Measurements from ENCODE around the gene CDC42SE1.
"Not testable (repeated sequence)": the region's sequence is repeated elsewhere in the genome, so short reads cannot be mapped to it uniquely, and the experiment has no call there.

CDC42SE1 gene, protein sequence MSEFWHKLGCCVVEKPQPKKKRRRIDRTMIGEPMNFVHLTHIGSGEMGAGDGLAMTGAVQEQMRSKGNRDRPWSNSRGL

DNA sequence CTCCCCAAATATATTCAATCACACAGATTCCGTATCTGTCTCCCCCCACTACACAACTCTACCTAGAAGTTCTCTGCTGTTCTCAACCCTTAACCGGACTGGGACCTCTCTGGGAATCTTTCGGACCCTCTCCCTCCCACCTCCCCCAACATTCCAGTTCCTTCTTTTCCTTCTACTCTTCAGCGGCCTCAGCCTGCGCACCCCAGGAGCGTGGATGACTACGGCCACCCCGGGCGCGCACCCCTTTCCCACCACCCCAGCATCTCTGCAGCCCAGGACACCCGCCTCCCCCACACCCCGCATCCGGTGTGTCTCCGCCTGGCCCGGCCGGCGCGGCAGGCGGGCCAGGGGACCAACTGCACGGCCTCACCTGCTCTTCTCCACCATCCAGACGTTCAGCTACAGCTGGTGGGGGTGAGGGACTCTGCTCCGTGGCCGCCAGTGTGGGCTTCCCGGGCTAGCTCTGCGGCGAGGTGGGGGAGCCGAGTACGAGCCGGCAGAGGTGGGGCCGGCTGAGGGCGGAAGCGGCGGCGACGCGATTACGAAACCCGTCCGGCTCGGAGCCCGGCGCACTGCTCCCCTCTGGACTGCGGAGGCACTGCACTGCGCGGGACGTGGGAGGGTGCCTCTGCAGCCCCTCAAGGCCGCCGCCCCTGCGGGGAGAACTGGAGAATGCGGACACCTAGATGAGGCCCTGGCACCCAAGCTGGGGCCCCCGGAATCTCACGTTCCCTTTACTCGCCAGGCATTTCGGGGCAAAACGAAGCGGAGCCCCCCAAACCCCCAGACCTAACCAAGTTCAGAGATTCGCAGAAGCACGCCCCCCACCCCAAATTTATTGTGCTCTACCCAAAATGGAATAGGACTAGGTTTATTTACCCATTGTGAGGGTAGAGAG is at the start of gene CDC42SE1:
Gene CDC42SE1 (minus strand): TSS at position 514 of the 898 bp plus-strand sequence. CDS start 3,892 bp downstream, outside the sequence.
- Histone ChIP-seq H3K9me3 (ENCODE audit: control insufficient read depth in 2 of 2, low read length in 2 of 2) (no peaks in the 10 kb centered on the region), H3K4me3 (ENCODE audit: low read length in 2 of 2) (peak within 1 kb of the TSS; percentile 97 to 98), H3K9ac (ENCODE audit: low read length in 2 of 2) (peak within 1 kb of the TSS; percentile 94 to 98), H3K36me3 (ENCODE audit: control insufficient read depth in 2 of 2, insufficient read depth in 2 of 2, low read length in 2 of 2) (peaks cover 19 to 22% of the 10 kb centered on the region in 2 donors), H3K4me1 (ENCODE audit: control insufficient read depth, insufficient read depth, low read length) (peaks cover 45% of the 10 kb centered on the region), H3K27me3 (ENCODE audit: control insufficient read depth in 1 of 2, insufficient read depth in 2 of 2, low read length in 2 of 2) (no peaks in the 10 kb centered on the region), H3K27ac (ENCODE audit: low read length) (peak within 1 kb of the TSS; percentile 91)

DNA sequence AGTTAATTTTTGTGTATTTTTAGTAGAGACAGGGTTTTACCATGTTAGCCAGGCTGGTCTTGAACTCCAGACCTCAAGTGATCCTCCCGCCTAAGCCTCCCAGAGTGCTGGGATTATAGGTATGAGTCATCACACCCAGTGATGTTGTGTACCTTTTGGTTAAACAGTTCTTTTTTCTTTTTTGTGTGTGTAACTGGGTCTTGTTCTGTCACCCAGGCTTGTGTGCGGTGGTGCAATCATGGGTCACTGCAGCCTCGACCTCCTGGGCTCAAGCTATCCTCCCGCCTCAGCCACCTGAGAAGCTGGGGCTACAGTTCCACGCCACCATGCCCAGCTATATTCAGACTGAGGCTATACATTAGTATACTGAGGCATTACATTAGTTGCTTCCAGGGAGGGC is 48.9 kb upstream of the CDC42SE1 start:
- H3K4me1 ChIP-seq (ENCODE audit: control insufficient read depth, insufficient read depth, low read length) = no peaks in the 10 kb centered on the region
- H3K27ac ChIP-seq (ENCODE audit: low read length) = no peak overlapping the region
- H3K36me3 ChIP-seq (ENCODE audit: control insufficient read depth in 2 of 2, insufficient read depth in 2 of 2, low read length in 2 of 2) = peaks cover 15 to 23% of the 10 kb centered on the region in 2 donors
- H3K9ac ChIP-seq (ENCODE audit: low read length in 2 of 2) = no peak overlapping the region
- H3K27me3 ChIP-seq (ENCODE audit: control insufficient read depth in 1 of 2, insufficient read depth in 2 of 2, low read length in 2 of 2) = no peaks in the 10 kb centered on the region
- H3K9me3 ChIP-seq (ENCODE audit: control insufficient read depth in 2 of 2, low read length in 2 of 2) = no peaks in the 10 kb centered on the region
- no peak overlapping the region for H3K4me3 ChIP-seq (ENCODE audit: low read length in 2 of 2)

DNA sequence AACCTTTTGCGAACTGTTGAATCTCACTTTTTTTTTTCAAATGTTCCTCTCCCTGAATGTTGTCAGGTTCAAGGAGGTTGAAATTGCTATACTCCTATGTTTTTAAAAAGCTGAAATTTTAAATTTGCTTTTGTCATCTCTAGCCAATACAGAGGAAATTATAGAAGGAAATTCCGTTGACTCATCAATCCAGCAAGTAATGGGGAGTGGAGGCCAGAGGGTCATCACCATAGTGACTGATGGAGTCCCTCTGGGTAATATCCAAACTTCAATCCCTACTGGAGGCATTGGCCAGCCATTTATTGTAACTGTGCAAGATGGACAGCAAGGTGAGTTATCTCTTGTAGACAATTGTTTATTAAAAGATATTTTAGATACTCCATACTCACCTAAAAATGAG is 47.5 kb upstream of the CDC42SE1 start:
- Histone ChIP-seq H3K9ac (ENCODE audit: low read length in 2 of 2) (no peak overlapping the region), H3K36me3 (ENCODE audit: control insufficient read depth in 2 of 2, insufficient read depth in 2 of 2, low read length in 2 of 2) (peaks cover 16 to 23% of the 10 kb centered on the region in 2 donors), H3K4me3 (ENCODE audit: low read length in 2 of 2) (no peak overlapping the region), H3K27ac (ENCODE audit: low read length) (no peak overlapping the region), H3K4me1 (ENCODE audit: control insufficient read depth, insufficient read depth, low read length) (no peaks in the 10 kb centered on the region), H3K27me3 (ENCODE audit: control insufficient read depth in 1 of 2, insufficient read depth in 2 of 2, low read length in 2 of 2) (no peaks in the 10 kb centered on the region), H3K9me3 (ENCODE audit: control insufficient read depth in 2 of 2, low read length in 2 of 2) (no peaks in the 10 kb centered on the region)

DNA sequence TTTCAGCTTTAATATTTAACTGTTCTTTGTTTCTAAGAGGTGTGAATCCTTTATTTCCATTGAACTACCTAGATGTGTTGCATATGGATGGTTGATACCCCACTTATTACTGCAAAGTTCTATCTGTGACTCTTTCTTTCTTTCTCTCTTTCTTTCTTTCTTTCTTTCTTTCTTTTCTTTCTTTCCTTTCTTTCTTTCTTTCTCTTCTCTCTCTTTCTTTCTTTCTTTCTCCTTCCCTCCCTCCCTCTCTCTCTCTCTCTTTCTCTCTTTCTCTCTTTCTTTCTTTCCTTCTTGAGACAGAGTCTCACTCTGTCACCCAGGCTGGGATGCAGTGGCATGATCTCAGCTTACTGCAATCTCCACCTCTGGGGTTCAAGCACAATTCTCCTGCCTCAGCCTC is 45.2 kb upstream of the CDC42SE1 start:
- H3K9ac ChIP-seq (ENCODE audit: low read length in 2 of 2) = no peak overlapping the region
- H3K4me3 ChIP-seq (ENCODE audit: low read length in 2 of 2) = no peak overlapping the region
- no peaks in the 10 kb centered on the region for H3K9me3 ChIP-seq (ENCODE audit: control insufficient read depth in 2 of 2, low read length in 2 of 2)
- H3K27ac ChIP-seq (ENCODE audit: low read length) = no peak overlapping the region
- H3K36me3 ChIP-seq (ENCODE audit: control insufficient read depth in 2 of 2, insufficient read depth in 2 of 2, low read length in 2 of 2) = peaks cover 16 to 17% of the 10 kb centered on the region in 2 donors
- H3K27me3 ChIP-seq (ENCODE audit: control insufficient read depth in 1 of 2, insufficient read depth in 2 of 2, low read length in 2 of 2) = no peaks in the 10 kb centered on the region
- no peaks in the 10 kb centered on the region for H3K4me1 ChIP-seq (ENCODE audit: control insufficient read depth, insufficient read depth, low read length)

DNA sequence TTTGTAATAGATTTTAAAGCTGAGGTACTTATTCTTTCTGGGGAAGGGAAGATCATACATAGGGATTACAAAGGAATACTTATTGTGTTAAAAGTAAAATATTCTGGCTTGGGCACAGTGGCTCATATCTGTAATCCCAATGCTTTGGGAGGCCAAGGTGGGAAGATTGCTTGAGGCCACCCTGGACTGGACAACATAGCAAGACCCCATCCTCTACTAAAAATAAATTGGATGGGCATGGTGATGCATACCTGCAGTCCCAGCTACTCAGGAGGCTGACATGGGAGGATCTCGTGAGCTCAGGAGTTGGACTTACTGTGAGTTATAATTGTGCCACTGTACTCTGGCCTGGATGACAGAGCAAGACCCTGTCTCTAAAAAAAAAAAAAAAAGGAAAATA is 38.7 kb upstream of the CDC42SE1 start:
- Histone ChIP-seq H3K9ac (ENCODE audit: low read length in 2 of 2) (no peak overlapping the region), H3K27me3 (ENCODE audit: control insufficient read depth in 1 of 2, insufficient read depth in 2 of 2, low read length in 2 of 2) (no peaks in the 10 kb centered on the region), H3K27ac (ENCODE audit: low read length) (no peak overlapping the region), H3K4me3 (ENCODE audit: low read length in 2 of 2) (no peak overlapping the region), H3K36me3 (ENCODE audit: control insufficient read depth in 2 of 2, insufficient read depth in 2 of 2, low read length in 2 of 2) (peaks cover 5 to 12% of the 10 kb centered on the region in 2 donors), H3K9me3 (ENCODE audit: control insufficient read depth in 2 of 2, low read length in 2 of 2) (no peaks in the 10 kb centered on the region), H3K4me1 (ENCODE audit: control insufficient read depth, insufficient read depth, low read length) (no peaks in the 10 kb centered on the region)

DNA sequence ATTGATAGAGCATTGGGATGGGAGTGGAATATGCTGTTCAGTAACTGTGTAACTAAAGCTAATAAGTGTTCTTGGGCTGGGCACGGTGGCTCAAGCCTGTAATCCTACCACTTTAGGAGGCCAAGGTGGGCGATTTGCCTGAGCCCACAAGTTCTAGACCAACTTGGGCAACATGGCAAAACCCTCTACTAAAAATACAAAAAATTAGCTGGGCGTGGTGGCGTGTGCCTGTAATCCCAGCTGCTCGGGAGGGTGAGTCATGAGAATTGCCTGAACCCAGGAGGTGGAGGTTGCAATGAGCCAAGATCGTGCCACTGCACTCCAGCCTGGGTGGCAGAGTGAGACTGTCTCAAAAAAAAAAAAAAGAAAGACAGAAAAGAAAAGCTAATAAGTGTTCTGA is 38.0 kb upstream of the CDC42SE1 start:
- peaks cover 5 to 10% of the 10 kb centered on the region in 2 donors for H3K36me3 ChIP-seq (ENCODE audit: control insufficient read depth in 2 of 2, insufficient read depth in 2 of 2, low read length in 2 of 2)
- H3K4me3 ChIP-seq (ENCODE audit: low read length in 2 of 2); H3K27ac ChIP-seq (ENCODE audit: low read length); H3K9ac ChIP-seq (ENCODE audit: low read length in 2 of 2); H3K9me3 ChIP-seq (ENCODE audit: control insufficient read depth in 2 of 2, low read length in 2 of 2); H3K27me3 ChIP-seq (ENCODE audit: control insufficient read depth in 1 of 2, insufficient read depth in 2 of 2, low read length in 2 of 2); H3K4me1 ChIP-seq (ENCODE audit: control insufficient read depth, insufficient read depth, low read length): not testable (repeated sequence)

DNA sequence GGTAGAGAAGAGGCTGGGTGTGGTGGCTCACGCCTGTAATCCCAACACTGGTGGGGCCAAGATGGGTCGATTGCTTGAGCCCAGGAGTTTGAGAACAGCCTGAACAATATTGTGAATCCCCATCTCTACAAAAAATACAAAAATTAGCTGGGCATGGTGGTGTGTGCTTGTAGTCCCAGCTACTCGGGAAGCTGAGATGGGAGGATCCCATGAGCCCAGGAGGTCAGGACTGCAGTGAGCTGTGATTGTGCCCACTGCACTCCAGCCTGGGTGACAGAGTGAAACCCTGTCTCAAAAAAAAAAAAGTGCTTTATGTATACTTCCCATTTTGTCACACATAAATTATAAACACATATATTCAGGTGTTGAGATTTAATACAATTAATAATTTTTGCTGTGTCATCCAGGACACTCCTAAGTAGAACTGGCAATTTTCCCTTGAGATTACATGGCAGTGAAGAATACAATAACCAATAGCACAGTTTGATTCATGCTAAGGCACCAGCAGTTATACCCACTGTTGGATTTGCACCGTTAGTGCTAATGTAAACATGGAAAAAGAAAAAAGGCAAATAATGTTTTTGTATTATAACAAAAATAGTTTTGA is 26.6 kb upstream of the CDC42SE1 start:
- no peak overlapping the region for H3K4me3 ChIP-seq (ENCODE audit: low read length in 2 of 2)

DNA sequence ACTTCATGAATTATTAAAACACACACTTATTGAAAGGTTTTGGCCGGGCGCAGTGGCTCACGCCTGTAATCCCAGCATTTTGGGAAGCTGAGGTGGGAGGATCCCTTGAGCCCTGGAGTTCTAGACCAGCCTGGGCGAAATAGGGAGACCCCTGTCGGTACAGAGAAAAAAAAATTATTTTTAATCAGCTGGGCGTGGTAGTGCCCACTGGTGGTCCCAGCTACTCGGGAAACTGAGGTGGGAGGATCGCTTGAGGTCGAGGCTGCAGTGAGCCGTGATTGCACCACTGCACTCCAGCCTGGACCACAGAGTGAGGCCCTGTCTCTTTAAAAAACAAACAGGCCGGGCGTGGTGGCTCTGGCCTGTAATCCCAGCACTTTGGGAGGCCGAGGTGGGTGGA is 12.8 kb upstream of the CDC42SE1 start:
- H3K4me3 ChIP-seq (ENCODE audit: low read length in 2 of 2) = no peak overlapping the region
- peaks cover 0 to 5% of the 10 kb centered on the region in 2 donors for H3K36me3 ChIP-seq (ENCODE audit: control insufficient read depth in 2 of 2, insufficient read depth in 2 of 2, low read length in 2 of 2)
- no peak overlapping the region for H3K27ac ChIP-seq (ENCODE audit: low read length)
- H3K9me3 ChIP-seq (ENCODE audit: control insufficient read depth in 2 of 2, low read length in 2 of 2) = no peaks in the 10 kb centered on the region
- H3K4me1 ChIP-seq (ENCODE audit: control insufficient read depth, insufficient read depth, low read length) = peaks cover 12% of the 10 kb centered on the region
- no peak overlapping the region for H3K9ac ChIP-seq (ENCODE audit: low read length in 2 of 2)
- H3K27me3 ChIP-seq (ENCODE audit: control insufficient read depth in 1 of 2, insufficient read depth in 2 of 2, low read length in 2 of 2) = no peaks in the 10 kb centered on the region

More for the DNA sequence above, 26.6 kb upstream of the CDC42SE1 start:
- Histone ChIP-seq H3K27me3 (ENCODE audit: control insufficient read depth in 1 of 2, insufficient read depth in 2 of 2, low read length in 2 of 2) (no peaks in the 10 kb centered on the region), H3K9ac (ENCODE audit: low read length in 2 of 2) (peak overlapping the region in 1 of 2 donors; percentile 21), H3K4me1 (ENCODE audit: control insufficient read depth, insufficient read depth, low read length) (no peaks in the 10 kb centered on the region), H3K27ac (ENCODE audit: low read length) (no peak overlapping the region), H3K9me3 (ENCODE audit: control insufficient read depth in 2 of 2, low read length in 2 of 2) (no peaks in the 10 kb centered on the region), H3K36me3 (ENCODE audit: control insufficient read depth in 2 of 2, insufficient read depth in 2 of 2, low read length in 2 of 2) (peaks cover 0 to 3% of the 10 kb centered on the region in 2 donors)

DNA sequence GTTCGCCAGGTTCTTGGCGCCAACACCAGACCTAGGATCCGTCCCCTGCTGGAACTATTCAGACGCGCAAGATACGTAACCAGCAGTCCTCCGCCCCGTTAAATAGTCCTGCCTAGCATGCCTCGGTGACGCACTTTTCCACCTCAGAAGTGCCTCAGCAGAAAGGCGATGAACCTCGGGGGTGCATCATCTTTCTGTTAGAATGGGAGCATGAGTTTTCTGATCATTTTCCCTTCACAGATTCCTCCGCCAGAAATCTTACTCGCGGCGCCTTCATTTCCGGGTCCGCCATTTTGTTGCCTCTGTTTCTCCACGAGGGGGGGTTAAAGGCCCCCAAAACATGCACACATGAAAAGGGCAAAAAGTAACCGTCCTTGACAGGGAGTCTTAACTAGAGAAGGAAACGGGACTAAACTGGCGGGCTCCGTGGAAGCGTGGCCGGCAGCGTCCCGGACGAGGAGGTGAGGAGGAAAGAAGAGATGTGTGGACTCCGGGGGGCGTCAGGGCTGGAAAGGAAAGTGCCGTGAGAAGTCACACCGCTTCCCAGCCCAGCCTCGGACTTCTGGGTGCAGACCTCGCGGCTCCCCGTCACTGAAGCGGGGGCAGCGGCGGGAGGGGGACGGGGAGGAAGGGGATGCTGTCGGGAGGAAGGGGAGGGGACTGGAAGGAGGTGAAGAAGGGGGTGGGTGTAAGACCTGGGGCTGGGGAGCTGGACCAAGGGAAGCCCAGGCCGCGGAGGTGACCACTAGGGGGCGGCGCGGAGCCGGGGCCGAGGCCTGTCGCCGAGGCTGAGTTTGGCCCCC is 11.3 kb upstream of the CDC42SE1 start, which contains the start of gene GABPB2:
Gene GABPB2 (plus strand): TSS at position 288 of the 803 bp plus-strand sequence. CDS start 17,429 bp downstream, outside the sequence.
- Histone ChIP-seq H3K36me3 (ENCODE audit: control insufficient read depth in 2 of 2, insufficient read depth in 2 of 2, low read length in 2 of 2) (peaks cover 0 to 5% of the 10 kb centered on the region in 2 donors), H3K27me3 (ENCODE audit: control insufficient read depth in 1 of 2, insufficient read depth in 2 of 2, low read length in 2 of 2) (no peaks in the 10 kb centered on the region), H3K4me3 (ENCODE audit: low read length in 2 of 2) (peak within 1 kb of the TSS; percentile 75 to 97), H3K9ac (ENCODE audit: low read length in 2 of 2) (peak within 1 kb of the TSS; percentile 95 to 99), H3K4me1 (ENCODE audit: control insufficient read depth, insufficient read depth, low read length) (peaks cover 12% of the 10 kb centered on the region), H3K9me3 (ENCODE audit: control insufficient read depth in 2 of 2, low read length in 2 of 2) (no peaks in the 10 kb centered on the region), H3K27ac (ENCODE audit: low read length) (peak within 1 kb of the TSS; percentile 100)

DNA sequence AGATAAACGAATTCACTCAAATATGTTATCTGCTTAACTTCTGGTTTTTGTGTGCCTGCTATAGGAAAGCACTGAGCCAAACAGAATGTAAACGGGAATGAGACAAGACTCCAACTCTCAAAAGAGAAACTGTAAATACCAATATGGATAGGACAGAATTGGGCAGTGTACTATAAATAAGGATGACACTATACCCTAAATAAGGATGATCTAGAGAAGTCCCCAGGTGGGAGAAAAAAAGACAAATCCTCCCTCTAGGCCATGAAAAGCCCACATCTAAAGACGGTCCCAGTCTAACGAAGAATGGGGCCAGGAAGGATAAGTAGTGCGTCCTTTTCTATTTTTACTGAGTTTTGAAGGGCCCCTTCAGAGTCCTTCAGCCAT is 9.7 kb upstream of the CDC42SE1 start:
- no peaks in the 10 kb centered on the region for H3K27me3 ChIP-seq (ENCODE audit: control insufficient read depth in 1 of 2, insufficient read depth in 2 of 2, low read length in 2 of 2)
- H3K4me3 ChIP-seq (ENCODE audit: low read length in 2 of 2) = no peak overlapping the region
- H3K9me3 ChIP-seq (ENCODE audit: control insufficient read depth in 2 of 2, low read length in 2 of 2) = no peaks in the 10 kb centered on the region
- H3K36me3 ChIP-seq (ENCODE audit: control insufficient read depth in 2 of 2, insufficient read depth in 2 of 2, low read length in 2 of 2) = peaks cover 0 to 3% of the 10 kb centered on the region in 2 donors
- peak overlapping the region; percentile 100 for H3K27ac ChIP-seq (ENCODE audit: low read length)
- peaks cover 12% of the 10 kb centered on the region for H3K4me1 ChIP-seq (ENCODE audit: control insufficient read depth, insufficient read depth, low read length)
- no peak overlapping the region for H3K9ac ChIP-seq (ENCODE audit: low read length in 2 of 2)
